ENCODE measurements around the gene PDLIM5. TPM values are rescaled to one million over a fixed set of nuclear protein-coding genes. Genes with fewer than 3 reads are reported as not detected.
"Not testable (repeated sequence)": the region's sequence is repeated elsewhere in the genome, so short reads cannot be mapped to it uniquely, and the experiment has no call there.

PDLIM5 gene
- total RNA-seq, 4 donors from 2014 or later, result 77.7 to 128 (median 109) TPM

GRCh38 chr4:94466923-94467322, 15.2 kb downstream of the PDLIM5 start:
- no peak overlapping the region for H3K4me3 ChIP-seq (replicated peaks in 1 of 3)
- H3K27ac ChIP-seq, result no peak overlapping the region
- peaks cover 5 to 15% of the 10 kb centered on the region in 2 donors for H3K4me1 ChIP-seq
- no peaks in the 10 kb centered on the region for H3K36me3 ChIP-seq
- no peaks in the 10 kb centered on the region for H3K9me3 ChIP-seq
- intact Hi-C loops (cut with DNase I), result no loop called here
- DNase-seq, result no peak
- H3K27me3 ChIP-seq, result no peaks in the 10 kb centered on the region
- no peak for TF ChIP-seq CTCF (IDR thresholded peaks at IDR 0.05)
- TF ChIP-seq POLR2A (IDR thresholded peaks at IDR 0.05), result no peak
- WGBS, 2 donors, result 81 to 84% methylated on average over 2 of the region's 2 CpGs

DNA sequence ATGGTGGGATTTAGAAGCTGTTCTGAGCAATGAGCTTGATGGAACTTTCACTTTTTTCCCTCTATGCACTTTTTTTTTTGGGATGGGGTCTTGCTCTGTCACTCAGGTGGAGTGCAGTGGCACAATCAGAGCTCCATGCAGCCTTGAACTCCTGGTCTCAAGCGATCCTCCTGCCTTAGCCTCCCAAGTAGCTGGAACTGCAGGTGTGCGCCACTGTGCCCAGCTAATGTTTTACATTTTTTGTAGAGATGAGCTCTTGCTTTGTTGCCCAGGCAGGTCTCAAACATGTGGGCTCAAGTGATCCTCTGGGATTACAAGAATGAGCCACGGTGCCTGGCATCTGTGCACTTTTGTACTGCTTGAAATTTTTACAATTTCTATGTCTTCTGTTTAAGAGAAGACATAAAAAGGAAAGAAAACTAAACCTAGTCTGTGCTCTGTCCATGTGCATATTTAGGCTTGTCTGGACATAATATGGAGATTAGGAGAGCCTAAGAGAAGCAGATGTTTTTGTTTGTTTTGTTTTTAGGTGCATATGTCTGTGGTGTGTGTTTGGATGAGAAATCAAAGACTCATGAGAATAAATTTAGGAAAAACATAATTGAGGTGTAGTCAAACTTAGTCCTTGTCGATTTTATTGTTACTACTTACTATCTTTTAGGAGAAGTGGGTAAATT, 16.5 kb downstream of the PDLIM5 start:
- Histone ChIP-seq H3K4me1 (peaks cover 0 to 10% of the 10 kb centered on the region in 2 donors), H3K36me3 (no peaks in the 10 kb centered on the region), H3K27me3 (no peaks in the 10 kb centered on the region), H3K9me3 (no peaks in the 10 kb centered on the region), H3K27ac (no peak overlapping the region), H3K4me3 (replicated peaks in 1 of 3) (no peak overlapping the region)
- intact Hi-C loops (cut with DNase I), result no loop called here
- DNase-seq, result no peak
- no peak for TF ChIP-seq POLR2A (IDR thresholded peaks at IDR 0.05)
- no peak for TF ChIP-seq CTCF (IDR thresholded peaks at IDR 0.05)
- WGBS, 2 donors, result 92 to 95% methylated on average over 4 of the region's 4 CpGs

- no peak for TF ChIP-seq CTCF (IDR thresholded peaks at IDR 0.05)
- TF ChIP-seq POLR2A (IDR thresholded peaks at IDR 0.05), result no peak
- no peak overlapping the region for H3K27ac ChIP-seq
- no peak for DNase-seq
- H3K36me3 ChIP-seq, result no peaks in the 10 kb centered on the region
- H3K4me1 ChIP-seq, result peaks cover 0 to 8% of the 10 kb centered on the region in 2 donors
- WGBS, 2 donors, result 66 to 81% methylated on average over 1 of the region's 1 CpG
- intact Hi-C loops (cut with DNase I), result no loop called here
- H3K4me3 ChIP-seq (replicated peaks in 1 of 3), result no peak overlapping the region
- no peaks in the 10 kb centered on the region for H3K27me3 ChIP-seq
- no peaks in the 10 kb centered on the region for H3K9me3 ChIP-seq
Observed at GRCh38 chr4:94469221-94469784, 17.6 kb downstream of the PDLIM5 start.

- no peak overlapping the region for H3K27ac ChIP-seq
- 97% methylated on average over 4 of the region's 4 CpGs for WGBS, 2 donors
- intact Hi-C loops (cut with DNase I), result no loop called here
- H3K9me3 ChIP-seq, result no peaks in the 10 kb centered on the region
- no peaks in the 10 kb centered on the region for H3K27me3 ChIP-seq
- TF ChIP-seq POLR2A (IDR thresholded peaks at IDR 0.05) (no peak), CTCF (IDR thresholded peaks at IDR 0.05) (no peak)
- no peaks in the 10 kb centered on the region for H3K36me3 ChIP-seq
- no peak overlapping the region for H3K4me3 ChIP-seq (replicated peaks in 1 of 3)
- DNase-seq, result no peak
- H3K4me1 ChIP-seq, result peaks cover 0 to 4% of the 10 kb centered on the region in 2 donors
Observed at GRCh38 chr4:94470132-94470531, 18.4 kb downstream of the PDLIM5 start.

GRCh38 chr4:94470782-94471181, 19.0 kb downstream of the PDLIM5 start:
- H3K36me3 ChIP-seq; intact Hi-C loops (cut with DNase I); H3K27me3 ChIP-seq; H3K27ac ChIP-seq; DNase-seq; H3K4me3 ChIP-seq (replicated peaks in 1 of 3); H3K4me1 ChIP-seq; H3K9me3 ChIP-seq: not testable (repeated sequence)
- WGBS, 2 donors, result 93 to 94% methylated on average over 4 of the region's 4 CpGs

Measured in thyroid gland (tissue), 4 donors.